Colonic mucosa (tissue), 4 donors: Measurements from ENCODE around the gene SKAP2. TPM values are rescaled to one million over a fixed set of nuclear protein-coding genes. Genes with fewer than 3 reads are reported as not detected.

Experiments
- DNase-seq: peaks from one replicate; pipeline ENCODE4 v3.0.0-alpha.2; 2020
- H3K27ac ChIP-seq: fragments of 200-600 bp; one replicate; pipeline ENCODE4 v1.8.0; 2021
- H3K27me3 ChIP-seq: fragments of 200-600 bp; one replicate; pipeline ENCODE4 v1.8.0; 2021
- H3K36me3 ChIP-seq: fragments of 200-600 bp; one replicate; pipeline ENCODE4 v1.8.0; 2021
- H3K4me1 ChIP-seq: fragments of 200-600 bp; one replicate; pipeline ENCODE4 v1.8.0; 2021; ENCODE audit warnings: mild to moderate bottlenecking
- H3K4me3 ChIP-seq: fragments of 200-600 bp; one replicate; pipeline ENCODE4 v1.8.0; 2021
- H3K9ac ChIP-seq, 2 donors: one replicate each; pipeline ENCODE4 v1.7.0; 2013; ENCODE audit warnings: control low read depth in 2 of 2, low read depth in 2 of 2, low read length in 2 of 2
- H3K9me3 ChIP-seq: fragments of 200-600 bp; one replicate; pipeline ENCODE4 v1.8.0; 2021
- intact Hi-C: fragments of 100-400 bp; cut with DNase I; formaldehyde crosslinking; loops from one replicate; pipeline ENCODE4 v1.14.1; 2022
- total RNA-seq, 2 donors: library from RNA; stranded (reverse); fragmentation: NEBNext Ultra II Directional in 1 of 2; extraction: Animal tissue kit (Norgen Biotek cat#: 25700) in 1 of 2; gene quantifications; one replicate each; pipeline ENCODE4 v1.2.1, GENCODE V29; 2021
- TF ChIP-seq, protein P1 (sequence below): fragments of 200-600 bp; IDR thresholded peaks from one replicate; pipeline ENCODE4 v1.8.0; 2022; ENCODE audit warnings: antibody characterized with exemption, mild to moderate bottlenecking
- donor health status: healthy.
- donor health status: DM: no; HTN: no; CAD: no.
- donor health status: DM: no; HTN: no; CAD: no.

Gene SKAP2
- total RNA-seq, 2 donors from 2014 or later: 41.6 to 46.9 TPM

DNA sequence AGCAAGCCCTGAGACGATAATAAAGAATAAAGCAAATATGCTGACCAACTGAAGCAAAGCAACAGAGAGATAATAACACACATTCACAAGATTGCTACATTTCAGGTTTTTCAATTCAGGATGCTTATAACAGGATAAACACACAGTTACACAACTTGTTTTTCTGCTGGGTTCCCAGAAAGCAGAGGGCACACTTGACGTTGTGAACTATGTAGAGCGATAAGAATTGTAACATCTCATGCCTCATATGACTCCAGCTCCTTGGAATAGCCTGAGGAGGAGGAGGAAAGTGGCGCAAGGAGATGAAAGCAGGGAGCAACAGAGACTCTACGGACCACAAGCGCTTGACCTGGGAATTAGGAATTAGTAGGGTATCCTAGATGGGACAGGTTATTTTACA, 201.7 kb downstream of the SKAP2 start:
- H3K9ac ChIP-seq: no peak overlapping the region
- TF ChIP-seq, protein P1, sequence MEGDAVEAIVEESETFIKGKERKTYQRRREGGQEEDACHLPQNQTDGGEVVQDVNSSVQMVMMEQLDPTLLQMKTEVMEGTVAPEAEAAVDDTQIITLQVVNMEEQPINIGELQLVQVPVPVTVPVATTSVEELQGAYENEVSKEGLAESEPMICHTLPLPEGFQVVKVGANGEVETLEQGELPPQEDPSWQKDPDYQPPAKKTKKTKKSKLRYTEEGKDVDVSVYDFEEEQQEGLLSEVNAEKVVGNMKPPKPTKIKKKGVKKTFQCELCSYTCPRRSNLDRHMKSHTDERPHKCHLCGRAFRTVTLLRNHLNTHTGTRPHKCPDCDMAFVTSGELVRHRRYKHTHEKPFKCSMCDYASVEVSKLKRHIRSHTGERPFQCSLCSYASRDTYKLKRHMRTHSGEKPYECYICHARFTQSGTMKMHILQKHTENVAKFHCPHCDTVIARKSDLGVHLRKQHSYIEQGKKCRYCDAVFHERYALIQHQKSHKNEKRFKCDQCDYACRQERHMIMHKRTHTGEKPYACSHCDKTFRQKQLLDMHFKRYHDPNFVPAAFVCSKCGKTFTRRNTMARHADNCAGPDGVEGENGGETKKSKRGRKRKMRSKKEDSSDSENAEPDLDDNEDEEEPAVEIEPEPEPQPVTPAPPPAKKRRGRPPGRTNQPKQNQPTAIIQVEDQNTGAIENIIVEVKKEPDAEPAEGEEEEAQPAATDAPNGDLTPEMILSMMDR: no peak
- H3K4me1 ChIP-seq: no peaks in the 10 kb centered on the region
- no peaks in the 10 kb centered on the region for H3K36me3 ChIP-seq
- no peak for DNase-seq
- no peaks in the 10 kb centered on the region for H3K27me3 ChIP-seq
- H3K4me3 ChIP-seq: no peak overlapping the region
- intact Hi-C loops: loop anchor here (10.0 kb wide), 1 partner anchor 158 kb away; no protein-coding TSS in a partner anchor
- no peak overlapping the region for H3K27ac ChIP-seq
- no peaks in the 10 kb centered on the region for H3K9me3 ChIP-seq

DNA sequence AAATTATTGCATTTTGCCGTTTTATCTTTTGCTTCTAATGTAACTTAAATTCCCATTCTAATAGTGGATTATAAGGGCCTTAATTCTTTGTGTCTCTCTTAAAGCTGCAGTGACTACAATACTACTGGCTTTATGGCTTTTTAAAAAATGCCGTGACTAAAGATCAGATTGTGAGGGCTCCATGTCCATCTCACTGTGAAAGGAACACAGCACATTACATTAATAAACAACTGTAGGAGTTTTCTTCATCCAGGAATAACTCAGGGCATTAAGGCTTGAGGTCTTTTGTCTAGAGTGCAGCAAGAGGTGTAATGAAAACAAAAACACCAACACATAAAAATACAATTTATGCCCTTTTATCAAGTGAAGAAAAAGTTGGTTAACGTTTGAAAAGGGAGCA, 205.3 kb downstream of the SKAP2 start:
- Histone ChIP-seq H3K27me3 (no peaks in the 10 kb centered on the region), H3K9ac (no peak overlapping the region), H3K4me3 (no peak overlapping the region), H3K27ac (no peak overlapping the region), H3K9me3 (no peaks in the 10 kb centered on the region), H3K36me3 (no peaks in the 10 kb centered on the region), H3K4me1 (no peaks in the 10 kb centered on the region)
- intact Hi-C loops: no loop called here
- TF ChIP-seq, protein P1: no peak
- no peak for DNase-seq

GRCh38 chr7:26658389-26659084, 205.9 kb downstream of the SKAP2 start:
- Histone ChIP-seq H3K9me3 (no peaks in the 10 kb centered on the region), H3K4me1 (no peaks in the 10 kb centered on the region), H3K27me3 (no peaks in the 10 kb centered on the region), H3K27ac (no peak overlapping the region), H3K9ac (no peak overlapping the region), H3K36me3 (no peaks in the 10 kb centered on the region), H3K4me3 (no peak overlapping the region)
- TF ChIP-seq, protein P1: no peak
- no peak for DNase-seq
- intact Hi-C loops: no loop called here

DNA sequence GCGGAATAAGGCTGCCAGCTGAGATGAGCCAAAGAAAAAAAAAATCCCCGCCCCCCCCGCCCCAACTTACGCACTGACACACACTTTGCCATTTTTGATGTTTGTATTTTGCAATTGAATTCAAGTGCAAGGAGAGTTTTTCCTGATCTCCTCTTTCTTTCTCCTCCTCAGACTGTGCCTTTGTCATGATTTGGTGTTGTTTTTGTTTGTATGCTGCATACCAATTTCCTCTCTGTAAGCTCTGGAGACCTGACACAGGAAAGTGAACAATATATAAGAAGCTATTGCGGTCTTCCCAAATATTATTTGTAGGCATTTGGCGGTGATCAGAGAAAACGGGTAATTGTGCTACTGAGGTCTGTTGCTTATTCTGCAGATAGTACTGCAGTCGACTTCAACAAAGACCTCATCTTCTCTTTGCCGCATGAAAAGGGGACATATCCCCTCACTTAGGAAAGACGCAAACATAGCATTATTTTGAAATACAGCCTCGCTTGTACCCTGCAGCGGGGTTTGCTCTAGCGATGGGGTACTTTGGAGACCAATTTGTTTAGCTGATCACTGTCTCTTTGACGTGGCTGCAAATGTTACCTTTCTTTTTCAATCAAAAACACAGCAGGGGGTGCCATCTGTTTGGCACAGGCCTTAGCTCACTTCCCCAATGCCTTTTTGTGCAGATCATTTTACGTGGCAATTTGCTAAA, 206.6 kb downstream of the SKAP2 start:
- no peak for DNase-seq
- Histone ChIP-seq H3K27me3 (no peaks in the 10 kb centered on the region), H3K4me3 (no peak overlapping the region), H3K9ac (no peak overlapping the region), H3K9me3 (no peaks in the 10 kb centered on the region), H3K36me3 (no peaks in the 10 kb centered on the region), H3K4me1 (no peaks in the 10 kb centered on the region), H3K27ac (no peak overlapping the region)
- intact Hi-C loops: no loop called here
- TF ChIP-seq, protein P1: no peak

- Histone ChIP-seq H3K27me3 (no peaks in the 10 kb centered on the region), H3K27ac (no peak overlapping the region), H3K4me3 (no peak overlapping the region), H3K9me3 (no peaks in the 10 kb centered on the region), H3K4me1 (no peaks in the 10 kb centered on the region), H3K36me3 (no peaks in the 10 kb centered on the region), H3K9ac (no peak overlapping the region)
- no peak for DNase-seq
- intact Hi-C loops: no loop called here
- TF ChIP-seq, protein P1: no peak
Observed at GRCh38 chr7:26657206-26657641, 207.2 kb downstream of the SKAP2 start.
